ENCODE data around the gene PEX19.
"Not testable (repeated sequence)": the region's sequence is repeated elsewhere in the genome, so short reads cannot be mapped to it uniquely, and the experiment has no call there.

PEX19 gene

DNA sequence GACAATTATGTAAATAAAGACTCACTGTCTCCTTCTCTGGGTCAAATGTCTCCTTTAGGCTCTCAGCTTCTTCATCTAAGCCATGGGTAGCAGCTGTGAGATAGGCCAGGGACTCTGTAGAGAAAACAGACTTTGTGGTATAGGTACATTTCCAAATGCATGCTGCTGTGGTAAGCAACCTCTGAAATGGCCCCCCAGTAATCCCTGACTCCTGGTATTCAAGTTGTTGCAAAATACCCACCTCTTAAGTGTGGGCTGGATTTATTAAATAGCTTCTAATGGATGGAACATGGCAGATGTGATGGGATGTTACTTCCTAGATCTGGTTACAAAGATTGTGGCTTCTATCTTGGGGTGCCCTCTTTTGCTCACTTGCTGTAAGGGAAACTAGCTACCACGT, 11.1 kb upstream of the PEX19 start:
- no peak overlapping the region for H3K4me3 ChIP-seq (replicated peaks in 1 of 2; ENCODE audit: low read depth in 2 of 2, low read length in 2 of 2)
- no peak for DNase-seq (ENCODE audit: low read depth in 2 of 2)
- TF ChIP-seq, protein P1, sequence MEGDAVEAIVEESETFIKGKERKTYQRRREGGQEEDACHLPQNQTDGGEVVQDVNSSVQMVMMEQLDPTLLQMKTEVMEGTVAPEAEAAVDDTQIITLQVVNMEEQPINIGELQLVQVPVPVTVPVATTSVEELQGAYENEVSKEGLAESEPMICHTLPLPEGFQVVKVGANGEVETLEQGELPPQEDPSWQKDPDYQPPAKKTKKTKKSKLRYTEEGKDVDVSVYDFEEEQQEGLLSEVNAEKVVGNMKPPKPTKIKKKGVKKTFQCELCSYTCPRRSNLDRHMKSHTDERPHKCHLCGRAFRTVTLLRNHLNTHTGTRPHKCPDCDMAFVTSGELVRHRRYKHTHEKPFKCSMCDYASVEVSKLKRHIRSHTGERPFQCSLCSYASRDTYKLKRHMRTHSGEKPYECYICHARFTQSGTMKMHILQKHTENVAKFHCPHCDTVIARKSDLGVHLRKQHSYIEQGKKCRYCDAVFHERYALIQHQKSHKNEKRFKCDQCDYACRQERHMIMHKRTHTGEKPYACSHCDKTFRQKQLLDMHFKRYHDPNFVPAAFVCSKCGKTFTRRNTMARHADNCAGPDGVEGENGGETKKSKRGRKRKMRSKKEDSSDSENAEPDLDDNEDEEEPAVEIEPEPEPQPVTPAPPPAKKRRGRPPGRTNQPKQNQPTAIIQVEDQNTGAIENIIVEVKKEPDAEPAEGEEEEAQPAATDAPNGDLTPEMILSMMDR (IDR thresholded peaks at IDR 0.05; ENCODE audit: low read depth, low read length), result no peak

GRCh38 chr1:160293020-160293968, 8.4 kb upstream of the PEX19 start:
- no peak for DNase-seq (ENCODE audit: low read depth in 2 of 2)
- no peak overlapping the region for H3K4me3 ChIP-seq (replicated peaks in 1 of 2; ENCODE audit: low read depth in 2 of 2, low read length in 2 of 2)
- TF ChIP-seq, protein P1 (IDR thresholded peaks at IDR 0.05; ENCODE audit: low read depth, low read length), result no peak

- no peak overlapping the region for H3K4me3 ChIP-seq (replicated peaks in 1 of 2; ENCODE audit: low read depth in 2 of 2, low read length in 2 of 2)
- peak; percentile 80 to 82 for DNase-seq (ENCODE audit: low read depth in 2 of 2)
- TF ChIP-seq, protein P1 (IDR thresholded peaks at IDR 0.05; ENCODE audit: low read depth, low read length), result peak; percentile 77
Observed at GRCh38 chr1:160291248-160292220, 6.6 kb upstream of the PEX19 start.

DNA sequence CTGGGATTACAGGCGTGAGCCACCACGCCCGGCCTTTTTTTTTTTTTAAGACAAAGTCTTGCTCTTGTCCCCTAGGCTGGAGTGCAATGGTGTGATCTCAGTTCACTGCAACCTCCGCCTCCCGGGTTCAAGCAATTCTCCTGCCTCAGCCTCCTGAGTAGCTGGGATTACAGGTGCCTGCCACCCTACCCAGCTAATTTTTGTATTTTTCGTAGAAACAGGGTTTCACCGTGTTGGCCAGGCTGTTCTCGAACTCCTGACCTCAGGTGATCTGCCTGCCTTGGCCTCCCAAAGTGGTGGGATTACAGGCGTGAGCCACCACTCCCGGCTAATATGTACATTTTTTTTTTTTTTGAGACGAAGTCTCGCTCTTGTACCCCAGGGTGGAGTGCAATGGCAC, 2.8 kb upstream of the PEX19 start:
- not testable (repeated sequence) for H3K4me3 ChIP-seq (replicated peaks in 1 of 2; ENCODE audit: low read depth in 2 of 2, low read length in 2 of 2); DNase-seq (ENCODE audit: low read depth in 2 of 2)

- TF ChIP-seq, protein P1 (IDR thresholded peaks at IDR 0.05; ENCODE audit: low read depth, low read length), result no peak
- peak overlapping the region; percentile 83 to 86 for H3K4me3 ChIP-seq (replicated peaks in 1 of 2; ENCODE audit: low read depth in 2 of 2, low read length in 2 of 2)
- no peak for DNase-seq (ENCODE audit: low read depth in 2 of 2)
Observed at GRCh38 chr1:160285506-160285905, 573 bp upstream of the PEX19 start.

- peak; percentile 79 to 80 for DNase-seq (ENCODE audit: low read depth in 2 of 2)
- H3K4me3 ChIP-seq (replicated peaks in 1 of 2; ENCODE audit: low read depth in 2 of 2, low read length in 2 of 2), result peak overlapping the region; percentile 83 to 86
- TF ChIP-seq, protein P1 (IDR thresholded peaks at IDR 0.05; ENCODE audit: low read depth, low read length), result no peak
Observed at GRCh38 chr1:160284220-160284781, 632 bp downstream of the PEX19 start.

Measured in cardiac fibroblast (primary cell).